ENCODE results near the gene MAFG. TPM values are rescaled to one million over a fixed set of nuclear protein-coding genes. Genes with fewer than 3 reads are reported as not detected.
A peak's percentile ranks its signal among the peaks of the same experiment; 100 is the strongest.
"Not testable (repeated sequence)": the region's sequence is repeated elsewhere in the genome, so short reads cannot be mapped to it uniquely, and the experiment has no call there.

The MAFG gene
- total RNA-seq, 4 donors from 2014 or later, result 17.1 to 21.1 (median 19.0) TPM

DNA sequence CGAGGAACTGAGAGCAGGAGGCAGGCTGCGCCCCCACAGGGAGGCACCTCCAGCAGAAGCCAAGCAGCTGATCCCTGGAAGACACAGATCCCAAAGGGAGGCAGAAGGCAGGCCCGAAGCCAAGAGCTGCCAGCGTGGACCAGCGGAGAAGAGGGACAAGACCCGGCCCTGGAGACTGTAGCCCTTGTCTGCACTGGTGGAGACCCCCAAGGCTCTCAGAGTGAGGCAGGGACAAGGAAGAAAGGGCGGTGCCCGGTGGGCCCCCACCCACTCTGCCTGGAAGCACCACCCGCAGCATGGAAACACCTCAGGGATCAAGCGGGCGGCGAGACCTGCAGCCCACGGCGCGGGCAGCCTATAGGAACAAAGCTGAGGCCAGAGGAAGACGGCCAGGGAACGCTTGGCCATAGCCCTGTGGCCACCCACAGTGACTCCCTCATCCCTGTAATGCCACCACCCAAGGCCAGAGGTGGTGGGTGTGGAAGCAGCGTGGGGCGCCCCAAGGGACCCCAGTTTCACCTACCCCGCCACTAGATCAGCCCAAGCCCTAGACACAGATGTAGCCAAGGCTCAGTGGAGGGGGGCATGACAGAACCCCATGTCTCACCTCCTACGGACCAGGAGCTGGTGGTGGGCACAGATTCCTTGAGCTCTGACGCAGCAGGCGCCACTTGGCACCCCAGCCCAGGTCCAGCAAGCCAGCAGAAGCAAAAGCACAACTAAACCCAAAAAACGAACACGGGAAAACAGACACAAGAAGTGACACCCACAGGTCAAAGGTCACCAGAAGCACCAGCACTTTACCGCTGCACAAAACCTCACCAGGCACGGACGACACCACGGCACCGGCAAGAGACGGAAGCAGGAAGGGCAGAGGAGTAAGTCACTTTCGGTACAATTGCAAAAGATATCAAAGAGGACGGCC, 6.7 kb downstream of the MAFG start:
- H3K27me3 ChIP-seq, result no peaks in the 10 kb centered on the region
- no peak for TF ChIP-seq POLR2AphosphoS5 (IDR thresholded peaks at IDR 0.05)
- no peak for TF ChIP-seq POLR2A (IDR thresholded peaks at IDR 0.05)
- 82% methylated on average over 32 of the region's 33 CpGs for WGBS
- DNase-seq (ENCODE audit: low spot score in 2 of 2), result no peak
- H3K4me3 ChIP-seq, result no peak overlapping the region
- H3K36me3 ChIP-seq, result peaks cover 29% of the 10 kb centered on the region
- peaks cover 80% of the 10 kb centered on the region for H3K4me1 ChIP-seq
- no peak overlapping the region for H3K27ac ChIP-seq
- no peaks in the 10 kb centered on the region for H3K9me3 ChIP-seq

- no peak for DNase-seq (ENCODE audit: low spot score in 2 of 2)
- no peaks in the 10 kb centered on the region for H3K9me3 ChIP-seq
- H3K27ac ChIP-seq, result peak overlapping the region; percentile 85
- 82% methylated on average over 12 of the region's 15 CpGs for WGBS
- peaks cover 65% of the 10 kb centered on the region for H3K4me1 ChIP-seq
- H3K36me3 ChIP-seq, result peaks cover 45% of the 10 kb centered on the region
- TF ChIP-seq POLR2A (IDR thresholded peaks at IDR 0.05), result no peak
- no peak for TF ChIP-seq CTCF (IDR thresholded peaks at IDR 0.05)
- TF ChIP-seq POLR2AphosphoS5 (IDR thresholded peaks at IDR 0.05), result no peak
- no peak for TF ChIP-seq EP300 (IDR thresholded peaks at IDR 0.05)
- H3K27me3 ChIP-seq, result no peaks in the 10 kb centered on the region
- no peak overlapping the region for H3K4me3 ChIP-seq
Observed at GRCh38 chr17:81918832-81919545, 8.5 kb downstream of the MAFG start.

DNA sequence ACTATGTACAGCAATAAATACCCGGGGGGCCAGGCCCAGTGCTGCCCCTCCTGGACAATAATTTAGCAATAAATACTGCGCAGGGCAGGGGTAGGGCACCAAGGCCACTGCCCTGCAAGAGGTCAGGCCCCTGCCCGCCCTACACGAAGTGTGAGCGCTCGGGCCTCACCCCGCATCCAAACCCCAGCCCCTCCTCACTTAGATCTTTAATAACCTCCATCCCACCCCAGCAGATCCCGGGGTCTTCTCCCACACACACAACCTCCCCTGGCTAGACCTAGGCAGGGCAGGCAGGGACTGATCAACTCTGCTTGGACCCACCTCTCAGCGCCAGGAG, 9.2 kb downstream of the MAFG start:
- peak overlapping the region; percentile 85 for H3K27ac ChIP-seq
- H3K36me3 ChIP-seq, result peaks cover 52% of the 10 kb centered on the region
- WGBS, result 43% methylated on average over 9 of the region's 9 CpGs
- peak overlapping the region; percentile 97 for H3K4me3 ChIP-seq
- not testable (repeated sequence) for DNase-seq (ENCODE audit: low spot score in 2 of 2); H3K27me3 ChIP-seq; H3K9me3 ChIP-seq
- H3K4me1 ChIP-seq, result peaks cover 58% of the 10 kb centered on the region

GRCh38 chr17:81917565-81918332, 9.8 kb downstream of the MAFG start, which contains the start of gene SIRT7:
Gene SIRT7 (minus strand): TSS chr17:81918176. CDS start chr17:81918131, 45 bp downstream.
- Histone ChIP-seq H3K4me1 (peaks cover 53% of the 10 kb centered on the region), H3K36me3 (peaks cover 55% of the 10 kb centered on the region), H3K4me3 (peak within 1 kb of the TSS; percentile 97), H3K27me3 (no peaks in the 10 kb centered on the region), H3K9me3 (no peaks in the 10 kb centered on the region), H3K27ac (peak within 1 kb of the TSS; percentile 85)
- DNase-seq (ENCODE audit: low spot score in 2 of 2), result no peak
- WGBS, result 0% methylated on average over 12 of the region's 94 CpGs
- TF ChIP-seq CTCF (IDR thresholded peaks at IDR 0.05) (no peak), POLR2AphosphoS5 (IDR thresholded peaks at IDR 0.05) (peak in 1 of 3 donors; percentile 35), POLR2A (IDR thresholded peaks at IDR 0.05) (peak in 1 of 2 donors; percentile 50)

- H3K27ac ChIP-seq, result peak overlapping the region; percentile 85
- H3K4me3 ChIP-seq, result peak overlapping the region; percentile 97
- H3K36me3 ChIP-seq, result peaks cover 51% of the 10 kb centered on the region
Observed at GRCh38 chr17:81916234-81917001, 11.1 kb downstream of the MAFG start.

More at GRCh38 chr17:81916234-81917001, 11.1 kb downstream of the MAFG start:
- no peak for TF ChIP-seq CTCF (IDR thresholded peaks at IDR 0.05)
- no peak for TF ChIP-seq EP300 (IDR thresholded peaks at IDR 0.05)
- TF ChIP-seq POLR2A (IDR thresholded peaks at IDR 0.05), result no peak
- no peak for TF ChIP-seq POLR2AphosphoS5 (IDR thresholded peaks at IDR 0.05)
- 70% methylated on average over 21 of the region's 21 CpGs for WGBS
- DNase-seq (ENCODE audit: low spot score in 2 of 2), result no peak
- Histone ChIP-seq H3K27me3 (no peaks in the 10 kb centered on the region), H3K9me3 (no peaks in the 10 kb centered on the region), H3K4me1 (peaks cover 56% of the 10 kb centered on the region)

All from suprapubic skin (tissue), 4 donors.